ENCODE measurements around the gene NRROS. TPM values are rescaled to one million over a fixed set of nuclear protein-coding genes. Genes with fewer than 3 reads are reported as not detected.
A peak's percentile ranks its signal among the peaks of the same experiment; 100 is the strongest.

Gene NRROS
- total RNA-seq, 1 donor from 2014 or later: 0.68 TPM

DNA sequence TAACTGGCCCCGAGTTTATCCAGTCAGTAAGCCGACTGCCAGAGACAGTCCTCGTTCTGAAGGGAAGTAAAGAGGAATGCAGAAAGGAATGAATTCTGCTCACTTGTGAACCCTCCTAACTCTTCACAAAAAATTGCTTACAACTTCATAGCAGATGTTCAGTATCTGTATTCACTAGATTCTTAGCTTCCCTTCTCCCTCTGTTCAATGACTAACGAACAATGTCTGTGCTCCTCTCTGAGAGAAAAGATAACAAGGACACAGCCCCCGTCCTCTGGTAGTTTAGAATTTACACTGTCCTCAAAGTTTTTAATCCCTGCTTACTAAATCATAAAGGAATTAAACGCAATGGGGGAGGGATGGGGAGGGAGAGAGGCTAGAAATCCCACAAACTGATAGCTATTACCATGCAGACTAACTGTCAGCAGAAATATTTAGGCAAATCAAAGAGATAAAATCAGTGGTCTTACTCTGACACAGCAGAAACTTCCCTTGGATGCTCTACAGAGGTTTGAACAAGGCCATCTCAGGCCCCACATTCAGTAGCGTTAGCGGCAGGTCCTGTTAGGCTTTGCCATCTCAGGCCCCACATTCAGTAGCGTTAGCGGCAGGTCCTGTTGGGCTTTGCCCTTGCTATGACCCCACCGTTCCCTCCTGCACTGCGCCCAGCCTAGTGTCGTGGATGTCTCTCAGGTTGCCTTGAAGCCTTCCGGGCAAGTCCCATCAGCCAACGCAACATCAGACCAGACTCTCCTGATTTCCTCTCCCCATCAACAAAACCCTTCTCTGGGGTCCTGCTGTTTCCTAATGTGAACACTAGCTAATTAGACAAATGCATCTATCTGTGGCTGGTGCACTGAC, 23.4 kb downstream of the NRROS start:
- H3K27ac Mint-ChIP-seq: no peak overlapping the region

DNA sequence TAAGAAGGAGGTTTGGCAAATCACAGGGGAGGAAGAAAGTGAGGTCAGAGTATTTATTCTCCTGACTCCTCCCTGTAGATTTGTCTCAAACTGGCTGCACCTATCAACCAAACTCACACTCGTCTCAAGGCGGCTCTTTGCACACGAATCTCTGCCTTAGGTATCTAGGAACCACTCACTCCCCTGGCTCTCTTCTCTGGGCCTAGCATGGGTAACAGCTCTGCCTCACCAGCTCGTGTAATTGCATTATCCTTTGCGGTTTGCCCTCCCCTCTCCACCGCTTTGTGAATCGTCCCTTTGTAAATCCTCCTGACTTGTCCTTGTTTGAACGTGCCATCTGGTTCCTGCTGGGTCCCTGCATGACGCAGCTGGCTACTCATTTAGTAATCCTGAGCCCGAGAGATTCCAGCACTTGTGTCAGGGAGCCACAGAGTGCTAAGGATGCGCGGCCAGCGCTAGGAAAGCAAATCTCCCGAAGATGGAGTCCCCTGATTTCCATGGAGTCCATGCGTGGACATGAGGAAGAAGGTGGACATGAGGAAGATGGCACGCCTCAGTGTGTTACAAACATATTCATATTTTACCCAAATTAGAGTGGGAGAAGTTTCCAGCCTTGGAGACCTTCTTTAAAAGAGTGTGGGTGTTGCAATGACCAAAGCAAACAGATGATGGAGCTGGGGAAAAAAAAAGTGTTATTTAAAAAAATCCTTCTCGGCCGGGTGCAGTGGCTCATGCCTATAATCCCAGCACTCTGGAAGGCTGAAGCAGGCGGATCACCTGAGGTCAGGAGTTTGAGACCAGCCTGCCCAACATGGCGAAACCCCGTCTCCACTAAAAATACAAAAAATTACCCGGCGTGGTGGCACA, 26.7 kb downstream of the NRROS start:
- TF ChIP-seq, protein P1, sequence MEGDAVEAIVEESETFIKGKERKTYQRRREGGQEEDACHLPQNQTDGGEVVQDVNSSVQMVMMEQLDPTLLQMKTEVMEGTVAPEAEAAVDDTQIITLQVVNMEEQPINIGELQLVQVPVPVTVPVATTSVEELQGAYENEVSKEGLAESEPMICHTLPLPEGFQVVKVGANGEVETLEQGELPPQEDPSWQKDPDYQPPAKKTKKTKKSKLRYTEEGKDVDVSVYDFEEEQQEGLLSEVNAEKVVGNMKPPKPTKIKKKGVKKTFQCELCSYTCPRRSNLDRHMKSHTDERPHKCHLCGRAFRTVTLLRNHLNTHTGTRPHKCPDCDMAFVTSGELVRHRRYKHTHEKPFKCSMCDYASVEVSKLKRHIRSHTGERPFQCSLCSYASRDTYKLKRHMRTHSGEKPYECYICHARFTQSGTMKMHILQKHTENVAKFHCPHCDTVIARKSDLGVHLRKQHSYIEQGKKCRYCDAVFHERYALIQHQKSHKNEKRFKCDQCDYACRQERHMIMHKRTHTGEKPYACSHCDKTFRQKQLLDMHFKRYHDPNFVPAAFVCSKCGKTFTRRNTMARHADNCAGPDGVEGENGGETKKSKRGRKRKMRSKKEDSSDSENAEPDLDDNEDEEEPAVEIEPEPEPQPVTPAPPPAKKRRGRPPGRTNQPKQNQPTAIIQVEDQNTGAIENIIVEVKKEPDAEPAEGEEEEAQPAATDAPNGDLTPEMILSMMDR (conservative IDR thresholded peaks at IDR 0.05): no peak
- Mint-ChIP-seq H3K4me3 (no peak overlapping the region), H3K27ac (peak overlapping the region; percentile 11), H3K36me3 (no peaks in the 10 kb centered on the region), H3K27me3 (peaks cover 4% of the 10 kb centered on the region), H3K4me1 (ENCODE audit: unreplicated experiment) (peaks cover 30% of the 10 kb centered on the region), H3K9me3 (no peaks in the 10 kb centered on the region)
- DNase-seq (ENCODE audit: extremely low spot score, unreplicated experiment): no peak

More for the DNA sequence above, 23.4 kb downstream of the NRROS start:
- Mint-ChIP-seq H3K9me3 (no peaks in the 10 kb centered on the region), H3K4me3 (no peak overlapping the region), H3K4me1 (ENCODE audit: unreplicated experiment) (peaks cover 24% of the 10 kb centered on the region), H3K36me3 (no peaks in the 10 kb centered on the region), H3K27me3 (no peaks in the 10 kb centered on the region)
- DNase-seq (ENCODE audit: extremely low spot score, unreplicated experiment): no peak
- TF ChIP-seq, protein P1 (conservative IDR thresholded peaks at IDR 0.05): no peak

DNA sequence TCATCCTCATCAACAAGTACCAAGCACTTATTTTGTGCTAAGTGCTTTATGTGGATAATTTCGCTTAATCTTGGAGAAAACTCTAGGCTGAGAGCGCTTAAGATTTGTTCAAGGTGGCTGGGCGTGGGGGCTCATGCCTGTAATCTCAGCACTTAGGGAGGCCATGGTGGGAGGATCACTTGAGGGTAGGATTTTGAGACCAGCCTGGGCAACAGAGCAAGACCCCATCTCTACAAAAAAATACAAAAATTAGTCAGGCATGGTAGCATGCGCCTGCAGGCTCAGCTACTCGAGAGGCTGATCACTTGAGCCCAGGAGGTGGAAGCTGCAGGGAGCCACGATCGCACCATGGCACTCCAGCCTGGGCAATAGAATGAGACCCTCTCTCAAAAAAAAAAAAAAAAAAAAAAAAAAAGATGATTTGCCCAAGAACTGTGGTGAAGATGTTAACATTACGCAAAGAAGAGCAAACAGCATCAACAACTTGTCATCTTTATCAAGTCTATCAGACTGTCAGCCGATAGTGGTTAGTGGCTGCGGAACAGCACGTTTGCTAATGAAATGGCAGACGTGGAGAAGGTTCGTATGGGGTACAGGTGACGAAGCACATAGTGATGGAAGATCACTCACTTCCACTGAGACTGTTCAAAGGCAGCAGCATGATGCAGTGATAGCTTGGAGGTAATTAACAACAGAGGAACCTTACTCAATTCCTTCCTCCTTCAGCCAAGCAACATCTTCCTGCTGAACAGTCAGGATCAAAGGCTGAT, 27.7 kb downstream of the NRROS start:
- no peak overlapping the region for H3K4me3 Mint-ChIP-seq

DNA sequence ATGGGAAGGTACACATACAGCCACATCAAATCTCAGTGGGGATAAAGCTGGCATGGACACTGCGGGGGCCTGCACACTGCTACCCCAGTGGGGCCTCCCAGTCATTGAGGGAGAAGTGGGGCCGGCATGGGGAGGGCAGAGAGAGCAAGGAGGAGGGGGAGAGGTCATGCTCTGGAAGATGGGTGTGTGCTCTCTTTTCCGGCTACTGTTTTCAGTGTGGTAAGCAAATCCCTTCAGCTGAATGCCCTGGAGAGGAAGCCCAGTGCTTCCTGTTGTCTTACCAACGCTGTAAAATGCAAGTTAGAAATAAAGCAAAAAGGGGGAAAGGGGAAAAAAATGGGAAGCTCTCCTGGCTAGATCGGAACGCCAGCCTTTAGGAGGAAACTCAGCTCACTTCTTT, 30.8 kb downstream of the NRROS start:
- TF ChIP-seq, protein P1 (conservative IDR thresholded peaks at IDR 0.05): no peak
- no peak overlapping the region for H3K4me3 Mint-ChIP-seq
- no peak for DNase-seq (ENCODE audit: extremely low spot score, unreplicated experiment)
- H3K27me3 Mint-ChIP-seq: peaks cover 4% of the 10 kb centered on the region
- no peaks in the 10 kb centered on the region for H3K36me3 Mint-ChIP-seq
- H3K9me3 Mint-ChIP-seq: no peaks in the 10 kb centered on the region
- H3K27ac Mint-ChIP-seq: no peak overlapping the region
- H3K4me1 Mint-ChIP-seq (ENCODE audit: unreplicated experiment): peaks cover 17% of the 10 kb centered on the region

More for the DNA sequence above, 27.7 kb downstream of the NRROS start:
- no peak for DNase-seq (ENCODE audit: extremely low spot score, unreplicated experiment)
- TF ChIP-seq, protein P1 (conservative IDR thresholded peaks at IDR 0.05): no peak
- Mint-ChIP-seq H3K27me3 (peaks cover 4% of the 10 kb centered on the region), H3K9me3 (no peaks in the 10 kb centered on the region), H3K4me1 (ENCODE audit: unreplicated experiment) (peaks cover 30% of the 10 kb centered on the region), H3K27ac (no peak overlapping the region), H3K36me3 (no peaks in the 10 kb centered on the region)

DNA sequence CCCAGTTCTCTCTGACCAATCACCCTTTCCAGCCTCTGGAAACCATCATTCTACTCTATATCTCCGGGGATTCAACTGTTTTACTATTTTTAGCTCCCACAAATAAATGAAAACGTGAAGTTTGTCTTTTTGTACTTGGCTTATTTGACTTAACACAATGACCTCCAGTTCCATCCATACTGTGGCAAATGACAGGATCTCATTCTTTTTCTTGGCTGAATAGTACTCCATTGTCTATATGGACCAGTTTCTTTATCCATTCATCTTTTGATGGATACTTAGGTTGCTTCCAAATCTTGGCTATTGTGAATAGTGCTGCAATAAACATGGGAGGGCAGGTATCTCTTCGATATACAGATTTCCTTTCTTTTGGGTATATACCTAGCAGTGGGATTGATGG, 34.1 kb downstream of the NRROS start:
- no peaks in the 10 kb centered on the region for H3K9me3 Mint-ChIP-seq
- no peak overlapping the region for H3K4me3 Mint-ChIP-seq
- H3K27ac Mint-ChIP-seq: no peak overlapping the region
- TF ChIP-seq, protein P1 (conservative IDR thresholded peaks at IDR 0.05): no peak
- no peaks in the 10 kb centered on the region for H3K36me3 Mint-ChIP-seq
- peaks cover 6% of the 10 kb centered on the region for H3K4me1 Mint-ChIP-seq (ENCODE audit: unreplicated experiment)
- no peak for DNase-seq (ENCODE audit: extremely low spot score, unreplicated experiment)
- peaks cover 5% of the 10 kb centered on the region for H3K27me3 Mint-ChIP-seq
